Smooth muscle cell (in vitro differentiated cells): ENCODE results near the gene LY6G6C. TPM values are rescaled to one million over a fixed set of nuclear protein-coding genes. Genes with fewer than 3 reads are reported as not detected.
"Not testable (repeated sequence)": the region's sequence is repeated elsewhere in the genome, so short reads cannot be mapped to it uniquely, and the experiment has no call there.

ENCODE experiments used
- DNase-seq: peaks from one replicate; lab custom pipeline; 2025; ENCODE audit not compliant: unreplicated experiment; lab: John Stamatoyannopoulos, UW
- H2AFZ ChIP-seq: fragments of 200-600 bp; sonication (generic); 2 replicates; pipeline ENCODE4 v1.6.0; 2016; ENCODE audit warnings: antibody characterized with exemption, low read depth, mild to moderate bottlenecking
- H3F3A ChIP-seq: fragments of 200-600 bp; sonication (generic); 2 replicates; pipeline ENCODE4 v1.6.0; 2017; ENCODE audit warnings: antibody characterized with exemption, low read depth
- H3K27ac ChIP-seq: fragments of 200-600 bp; sonication (generic); 2 replicates; pipeline ENCODE4 v1.5.1; 2016; ENCODE audit warnings: low read depth, mild to moderate bottlenecking
- H3K27me3 ChIP-seq: fragments of 200-600 bp; sonication (generic); 2 replicates; pipeline ENCODE4 v1.6.1; 2016; ENCODE audit warnings: low read depth, mild to moderate bottlenecking
- H3K36me3 ChIP-seq: fragments of 200-600 bp; sonication (generic); 2 replicates; pipeline ENCODE4 v1.5.1; 2016; ENCODE audit warnings: low read depth
- H3K4me1 ChIP-seq: fragments of 200-600 bp; sonication (generic); 2 replicates; pipeline ENCODE4 v1.5.1; 2016; ENCODE audit warnings: low read depth
- H3K4me2 ChIP-seq: fragments of 200-600 bp; sonication (generic); 2 replicates; pipeline ENCODE4 v1.6.0; 2016; ENCODE audit warnings: mild to moderate bottlenecking
- H3K4me3 ChIP-seq: fragments of 200-600 bp; sonication (generic); 2 replicates; pipeline ENCODE4 v1.5.1; 2016; ENCODE audit warnings: mild to moderate bottlenecking
- H3K79me2 ChIP-seq: fragments of 200-600 bp; sonication (generic); 2 replicates; pipeline ENCODE4 v1.6.0; 2016; ENCODE audit warnings: low read depth, mild to moderate bottlenecking
- H3K9ac ChIP-seq: fragments of 200-600 bp; sonication (generic); 2 replicates; pipeline ENCODE4 v1.6.0; 2016; ENCODE audit warnings: low read depth
- H3K9me3 ChIP-seq: fragments of 200-600 bp; sonication (generic); replicated peaks from 2 replicates; pipeline ENCODE4 v1.5.1; 2016; ENCODE audit warnings: low read depth
- H4K20me1 ChIP-seq: fragments of 200-600 bp; sonication (generic); 2 replicates; pipeline ENCODE4 v1.6.0; 2016; ENCODE audit warnings: low read depth
- CTCF ChIP-seq: fragments of 200-600 bp; sonication (generic); IDR thresholded peaks from 2 replicates; pipeline ENCODE4 v1.5.1; 2017; ENCODE audit warnings: borderline replicate concordance, mild to moderate bottlenecking, antibody characterized with exemption; ENCODE audit not compliant: insufficient read depth, poor library complexity, severe bottlenecking
- WGBS: methylation state at CpG from one replicate; pipeline ENCODE4 v1.1.7; 2016; ENCODE audit warnings: low lambda C conversion rate; 5-methylcytosine and 5-hydroxymethylcytosine counted together
- polyA plus RNA-seq: library from polyadenylated mRNA; unstranded; fragments of >200 nt; fragmentation: Nextera tagmentation; extraction: Ambion mirVana; gene quantifications from 2 replicates; pipeline ENCODE4 v1.2.1, GENCODE V29; 2016
- total RNA-seq: library from RNA; depleted of rRNA; stranded (reverse); fragments of >200 nt; gene quantifications from 2 replicates; pipeline ENCODE4 v1.2.3, GENCODE V29; 2014

Gene LY6G6C
- total and polyA plus RNA-seq, 2 experiments from 2014 or later: 3.8 to 3.9 TPM

GRCh38 chr6:31713465-31713864, 8.1 kb downstream of the LY6G6C start:
- H4K20me1 ChIP-seq: no peaks in the 10 kb centered on the region

GRCh38 chr6:31712296-31712695, 9.2 kb downstream of the LY6G6C start:
- H3K4me1 ChIP-seq: peaks cover 21% of the 10 kb centered on the region
- DNase-seq: no peak
- no peaks in the 10 kb centered on the region for H3K36me3 ChIP-seq
- H3K4me2 ChIP-seq: no peak overlapping the region
- no peaks in the 10 kb centered on the region for H4K20me1 ChIP-seq
- no peaks in the 10 kb centered on the region for H3K9me3 ChIP-seq
- no peak overlapping the region for H3K9ac ChIP-seq
- no peaks in the 10 kb centered on the region for H3F3A ChIP-seq
- H3K79me2 ChIP-seq: no peaks in the 10 kb centered on the region
- H3K4me3 ChIP-seq: no peak overlapping the region
- no peaks in the 10 kb centered on the region for H3K27me3 ChIP-seq
- H3K27ac ChIP-seq: no peak overlapping the region
- 98% methylated on average over 8 of the region's 8 CpGs for WGBS
- no peak overlapping the region for H2AFZ ChIP-seq
- TF ChIP-seq CTCF: no peak

More at GRCh38 chr6:31713465-31713864, 8.1 kb downstream of the LY6G6C start:
- H3K79me2 ChIP-seq: no peaks in the 10 kb centered on the region
- no peaks in the 10 kb centered on the region for H3K9me3 ChIP-seq
- H3K27me3 ChIP-seq: no peaks in the 10 kb centered on the region
- no peak for TF ChIP-seq CTCF
- no peaks in the 10 kb centered on the region for H3K36me3 ChIP-seq
- WGBS: 81% methylated on average over 4 of the region's 4 CpGs
- H3F3A ChIP-seq: no peaks in the 10 kb centered on the region
- peak overlapping the region; percentile 91 for H2AFZ ChIP-seq
- DNase-seq: no peak
- H3K27ac ChIP-seq: no peak overlapping the region
- H3K4me2 ChIP-seq: peak overlapping the region; percentile 34
- H3K9ac ChIP-seq: no peak overlapping the region
- H3K4me3 ChIP-seq: no peak overlapping the region
- peaks cover 21% of the 10 kb centered on the region for H3K4me1 ChIP-seq

- no peaks in the 10 kb centered on the region for H3K9me3 ChIP-seq
- H3K27me3 ChIP-seq: no peaks in the 10 kb centered on the region
- no peaks in the 10 kb centered on the region for H3K36me3 ChIP-seq
- H3K4me1 ChIP-seq: peaks cover 21% of the 10 kb centered on the region
- no peak overlapping the region for H3K9ac ChIP-seq
- H3K4me3 ChIP-seq: no peak overlapping the region
- H2AFZ ChIP-seq: no peak overlapping the region
- no peak for DNase-seq
- no peak overlapping the region for H3K4me2 ChIP-seq
- H4K20me1 ChIP-seq: no peaks in the 10 kb centered on the region
- no peaks in the 10 kb centered on the region for H3K79me2 ChIP-seq
- no peak for TF ChIP-seq CTCF
- no peak overlapping the region for H3K27ac ChIP-seq
- H3F3A ChIP-seq: no peaks in the 10 kb centered on the region
- WGBS: 74% methylated on average over 8 of the region's 8 CpGs
Observed at GRCh38 chr6:31711233-31711632, 10.3 kb downstream of the LY6G6C start.

- H3K27ac ChIP-seq: no peak overlapping the region
- no peak overlapping the region for H3K9ac ChIP-seq
- no peaks in the 10 kb centered on the region for H3F3A ChIP-seq
- WGBS: 86% methylated on average over 5 of the region's 5 CpGs
- H3K4me3 ChIP-seq: no peak overlapping the region
- H3K27me3 ChIP-seq: no peaks in the 10 kb centered on the region
- no peaks in the 10 kb centered on the region for H3K9me3 ChIP-seq
- peaks cover 21% of the 10 kb centered on the region for H3K4me1 ChIP-seq
- no peaks in the 10 kb centered on the region for H3K36me3 ChIP-seq
- no peaks in the 10 kb centered on the region for H3K79me2 ChIP-seq
- no peaks in the 10 kb centered on the region for H4K20me1 ChIP-seq
- TF ChIP-seq CTCF: no peak
- H3K4me2 ChIP-seq: no peak overlapping the region
- H2AFZ ChIP-seq: no peak overlapping the region
- no peak for DNase-seq
Observed at GRCh38 chr6:31710523-31711219, 10.9 kb downstream of the LY6G6C start.

- H3K79me2 ChIP-seq, H3K36me3 ChIP-seq, H3K4me3 ChIP-seq, H3F3A ChIP-seq, H3K4me2 ChIP-seq, H3K9me3 ChIP-seq, H3K9ac ChIP-seq, H2AFZ ChIP-seq, H3K27ac ChIP-seq, H4K20me1 ChIP-seq, H3K27me3 ChIP-seq, DNase-seq: not testable (repeated sequence)
- WGBS: 92% methylated on average over 11 of the region's 11 CpGs
- H3K4me1 ChIP-seq: peaks cover 12% of the 10 kb centered on the region
Observed at GRCh38 chr6:31709157-31709556, 12.4 kb downstream of the LY6G6C start.
